Neural cell (in vitro differentiated cells): ENCODE data around the gene VSTM4.

ENCODE experiments used
- CTCF ChIP-seq: fragments of 450-650 bp; IDR thresholded peaks from 2 replicates; pipeline ENCODE4 v1.5.1; 2014; ENCODE audit warnings: antibody characterized with exemption, mild to moderate bottlenecking, moderate library complexity; ENCODE audit not compliant: poor library complexity, severe bottlenecking
- EZH2 ChIP-seq: fragments of 200-600, 300-800 bp; shearing (Covaris generic), sonication (generic); IDR thresholded peaks from 2 replicates; pipeline ENCODE4 v1.6.1; 2014; ENCODE audit warnings: antibody characterized with exemption, low read length, borderline replicate concordance, mild to moderate bottlenecking; ENCODE audit not compliant: insufficient read depth, poor library complexity, severe bottlenecking
- TAF1 ChIP-seq: IDR thresholded peaks from 2 replicates; pipeline ENCODE4 v1.6.1; 2012; ENCODE audit warnings: low read depth

- TF ChIP-seq CTCF, result no peak
- no peak for TF ChIP-seq TAF1
- TF ChIP-seq EZH2, result no peak
Measured at GRCh38 chr10:49001402-49001801, 113.9 kb downstream of the VSTM4 start.
